COR-L47 (cell line): Measurements from ENCODE around the gene CRY1.
"Not testable (repeated sequence)": the region's sequence is repeated elsewhere in the genome, so short reads cannot be mapped to it uniquely, and the experiment has no call there.

Experiments
- DNase-seq: peaks from one replicate; lab custom pipeline; 2025; lab: John Stamatoyannopoulos, UW

CRY1 gene

GRCh38 chr12:107108366-107108765 is 15.0 kb upstream of the CRY1 start:
- not testable (repeated sequence) for DNase-seq

- no peak for DNase-seq
Observed at GRCh38 chr12:107107381-107107780, 14.0 kb upstream of the CRY1 start.

- no peak for DNase-seq
Observed at GRCh38 chr12:107106241-107107025, 13.1 kb upstream of the CRY1 start.

- no peak for DNase-seq
Observed at GRCh38 chr12:107105410-107105703, 12.0 kb upstream of the CRY1 start.

- DNase-seq, result no peak
Observed at GRCh38 chr12:107103516-107103915, 10.2 kb upstream of the CRY1 start.

GRCh38 chr12:107103097-107103496 is 9.7 kb upstream of the CRY1 start:
- DNase-seq, result no peak

- no peak for DNase-seq
Observed at GRCh38 chr12:107102294-107102693, 8.9 kb upstream of the CRY1 start.

GRCh38 chr12:107101651-107102050 is 8.3 kb upstream of the CRY1 start:
- DNase-seq, result no peak

GRCh38 chr12:107099917-107100316 is 6.6 kb upstream of the CRY1 start:
- no peak for DNase-seq

- DNase-seq, result no peak
Observed at GRCh38 chr12:107096571-107096970, 3.2 kb upstream of the CRY1 start.

GRCh38 chr12:107094183-107094448 is 767 bp upstream of the CRY1 start:
- no peak for DNase-seq

GRCh38 chr12:107092669-107093416 is 506 bp downstream of the CRY1 start:
- DNase-seq, result peak; percentile 26

- peak; percentile 71 for DNase-seq
Observed at GRCh38 chr12:107091989-107092641, 1.2 kb downstream of the CRY1 start.

- peak; percentile 61 for DNase-seq
Observed at GRCh38 chr12:107091381-107091780, 2.0 kb downstream of the CRY1 start.

- DNase-seq, result no peak
Observed at GRCh38 chr12:107090711-107091110, 2.6 kb downstream of the CRY1 start.

GRCh38 chr12:107088912-107089311 is 4.4 kb downstream of the CRY1 start:
- DNase-seq, result no peak

- no peak for DNase-seq
Observed at GRCh38 chr12:107086314-107086713, 7.0 kb downstream of the CRY1 start.

GRCh38 chr12:107081778-107082177 is 11.6 kb downstream of the CRY1 start:
- DNase-seq, result no peak

- no peak for DNase-seq
Observed at GRCh38 chr12:107080299-107080698, 13.1 kb downstream of the CRY1 start.

GRCh38 chr12:107079172-107080011 is 14.0 kb downstream of the CRY1 start:
- no peak for DNase-seq

GRCh38 chr12:107073266-107073665 is 20.1 kb downstream of the CRY1 start:
- DNase-seq, result not testable (repeated sequence)

- DNase-seq, result no peak
Observed at GRCh38 chr12:107066691-107067090, 26.7 kb downstream of the CRY1 start.
